Transverse colon (tissue), 4 donors: ENCODE data around the gene RGPD4. TPM values are rescaled to one million over a fixed set of nuclear protein-coding genes. Genes with fewer than 3 reads are reported as not detected.
"Not testable (repeated sequence)": the region's sequence is repeated elsewhere in the genome, so short reads cannot be mapped to it uniquely, and the experiment has no call there.

Source experiments
- DNase-seq: peaks from one replicate; pipeline ENCODE4 v3.0.0-alpha.2; 2019
- H3K27ac ChIP-seq, 4 donors: fragments of 200-600 bp; sonication (generic); 2 replicates each; pipeline ENCODE4 v1.5.1; 2016 to 2018; ENCODE audit warnings: inconsistent platforms in 4 of 4
- H3K27me3 ChIP-seq: fragments of 200-600 bp; sonication (generic); 2 replicates; pipeline ENCODE4 v1.5.1; 2017; ENCODE audit warnings: inconsistent platforms
- H3K36me3 ChIP-seq, 4 donors: fragments of 200-600 bp; sonication (generic); 2 replicates each; pipeline ENCODE4 v1.5.1; 2017 to 2019; ENCODE audit warnings: inconsistent platforms in 4 of 4
- H3K4me1 ChIP-seq, 4 donors: fragments of 200-600 bp; sonication (generic); 2 replicates each; pipeline ENCODE4 v1.5.1; 2017 to 2020; ENCODE audit warnings: inconsistent platforms in 4 of 4
- H3K4me3 ChIP-seq, 4 donors: fragments of 200-600 bp; sonication (generic); 1 replicate in 1 of 4; 2 replicates in 3 of 4; pipeline versions ENCODE4 v1.5.1 to v1.6.1; 2017 to 2019; ENCODE audit warnings: inconsistent platforms in 4 of 4
- H3K9me3 ChIP-seq, 2 donors: fragments of 200-600 bp; sonication (generic); 2 replicates each; pipeline ENCODE4 v1.5.1; 2017 to 2019; ENCODE audit warnings: inconsistent platforms in 2 of 2
- CTCF ChIP-seq, 5 experiments: fragments of 200-600 bp in 3 of 5; fragments of 450-650 bp in 2 of 5; sonication (generic) in 3 of 5; IDR thresholded peaks; 1 replicate in 2 of 5; 2 replicates in 3 of 5; pipeline ENCODE4 v1.5.1; 2016 to 2017; ENCODE audit warnings: antibody characterized with exemption in 5 of 5, inconsistent platforms in 3 of 5, mild to moderate bottlenecking in 2 of 5, moderate library complexity in 1 of 5
- EP300 ChIP-seq: sonication (generic); formaldehyde crosslinking; IDR thresholded peaks from one replicate; pipeline ENCODE4 v1.6.1; 2017; ENCODE audit warnings: antibody characterized with exemption, low read depth
- POLR2A ChIP-seq: fragments of 450-650 bp; IDR thresholded peaks from one replicate; pipeline ENCODE4 v1.6.1; 2016; ENCODE audit warnings: antibody characterized with exemption, mild to moderate bottlenecking, moderate library complexity
- POLR2AphosphoS5 ChIP-seq, 3 donors: sonication (generic); formaldehyde crosslinking; IDR thresholded peaks; one replicate each; pipeline ENCODE4 v1.6.1; 2016; ENCODE audit warnings: antibody characterized with exemption in 3 of 3
- WGBS, 2 donors: methylation state at CpG; one replicate each; pipeline ENCODE4 v1.1.5; 2018; ENCODE audit warnings: low coverage in 1 of 2; 5-methylcytosine and 5-hydroxymethylcytosine counted together
- in situ Hi-C, 4 donors: fragments of 200-750 bp; cut with MboI; loops; one replicate each; pipeline versions ENCODE4 v1.15.0 to v1.15.1; 2017; ENCODE audit warnings: low sequenced_read_pairs in 3 of 4, low pct_ligation_motif_present in 1 of 4, low pct_unique_long_range_greater_than_20kb in 1 of 4
- intact Hi-C: fragments of 100-400 bp; cut with DNase I; formaldehyde crosslinking; loops from one replicate; pipeline ENCODE4 v1.15.1; 2023; ENCODE audit warnings: low total_unique reads
- total RNA-seq, 4 donors: library from RNA; depleted of rRNA; stranded (reverse); fragments of >200 nt; gene quantifications; one replicate each; pipeline ENCODE4 v1.1.0, GENCODE V29; 2016

RGPD4 gene
- total RNA-seq, 4 donors from 2014 or later = not detected

DNA sequence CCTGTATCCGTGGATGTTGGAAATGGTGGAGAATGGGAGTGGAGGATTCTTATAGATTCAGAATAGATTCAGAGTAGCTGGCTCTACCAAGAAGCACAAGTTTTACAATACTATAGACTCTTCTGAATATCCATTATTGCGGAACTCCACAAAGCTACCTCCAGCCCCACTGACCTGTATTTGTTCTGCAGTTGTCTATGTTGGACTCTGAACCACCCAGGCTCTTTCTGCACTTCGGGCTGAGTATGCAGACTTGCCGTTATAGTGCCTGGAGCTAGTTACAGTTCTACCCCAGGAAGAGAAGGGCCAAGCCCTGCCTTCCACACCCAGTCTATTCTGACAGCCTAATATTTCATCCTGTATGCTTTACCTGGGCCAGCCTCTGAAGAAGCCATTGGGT is 4.4 kb upstream of the RGPD4 start:
- Histone ChIP-seq H3K27ac (no peak overlapping the region), H3K36me3 (no peaks in the 10 kb centered on the region), H3K4me3 (no peak overlapping the region), H3K9me3 (no peaks in the 10 kb centered on the region), H3K27me3 (no peaks in the 10 kb centered on the region), H3K4me1 (no peaks in the 10 kb centered on the region)
- in situ Hi-C loops (loop anchor here in 1 of 4 donors (25.0 kb wide), 1 partner anchor 115 kb away; no protein-coding TSS in a partner anchor), intact Hi-C loops (no loop called here)
- TF ChIP-seq CTCF (IDR thresholded peaks at IDR 0.05) (no peak), EP300 (no peak), POLR2A (no peak), POLR2AphosphoS5 (IDR thresholded peaks at IDR 0.05) (no peak)
- 69% methylated on average over 4 of the region's 4 CpGs; no CpG with 5 or more reads in 1 of the 2 donors for WGBS, 2 donors
- DNase-seq = no peak

DNA sequence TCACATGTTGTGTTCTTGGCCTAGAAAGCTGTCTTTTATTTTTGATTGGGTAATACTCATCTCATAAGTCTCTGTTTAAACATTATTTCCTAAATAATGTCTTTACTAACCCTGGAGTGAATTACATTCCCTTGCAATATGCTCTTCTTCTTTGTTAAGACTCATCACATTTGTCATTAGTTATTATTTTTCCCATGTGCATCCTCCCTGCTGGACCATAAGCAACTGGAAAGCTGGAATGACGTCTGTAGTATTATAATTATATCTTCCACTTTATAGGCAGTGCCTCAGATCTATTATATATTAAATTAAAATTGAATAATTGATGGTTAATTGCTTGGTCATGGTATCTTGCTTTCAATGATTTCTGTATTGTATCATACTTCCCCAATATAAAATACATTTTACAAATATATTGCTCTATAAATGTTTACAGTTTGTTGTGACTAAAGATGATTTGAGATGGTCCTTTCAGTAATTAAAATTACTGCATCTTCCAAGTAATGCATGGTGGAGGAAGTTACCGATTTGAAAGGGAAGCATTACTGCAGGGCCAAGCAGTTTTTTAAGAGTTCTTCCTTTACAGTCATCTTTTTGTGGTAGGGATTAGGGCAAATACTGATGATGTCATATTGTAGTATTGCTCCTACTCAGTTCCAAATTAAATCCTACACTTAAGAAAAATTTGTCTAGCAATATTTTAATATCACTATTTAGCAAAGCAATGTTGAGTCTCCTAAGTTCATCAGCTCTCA is 2.1 kb upstream of the RGPD4 start:
- H3K27ac ChIP-seq = no peak overlapping the region
- WGBS, 2 donors = 63 to 69% methylated on average over 2 of the region's 2 CpGs
- H3K27me3 ChIP-seq = no peaks in the 10 kb centered on the region
- TF ChIP-seq CTCF (IDR thresholded peaks at IDR 0.05) (no peak), EP300 (no peak)
- H3K9me3 ChIP-seq = no peaks in the 10 kb centered on the region
- no peaks in the 10 kb centered on the region for H3K4me1 ChIP-seq
- no peak for DNase-seq
- H3K36me3 ChIP-seq = no peaks in the 10 kb centered on the region
- in situ Hi-C loops (loop anchor here in 1 of 4 donors (25.0 kb wide), 1 partner anchor 113 kb away; no protein-coding TSS in a partner anchor), intact Hi-C loops (no loop called here)
- H3K4me3 ChIP-seq = no peak overlapping the region

DNA sequence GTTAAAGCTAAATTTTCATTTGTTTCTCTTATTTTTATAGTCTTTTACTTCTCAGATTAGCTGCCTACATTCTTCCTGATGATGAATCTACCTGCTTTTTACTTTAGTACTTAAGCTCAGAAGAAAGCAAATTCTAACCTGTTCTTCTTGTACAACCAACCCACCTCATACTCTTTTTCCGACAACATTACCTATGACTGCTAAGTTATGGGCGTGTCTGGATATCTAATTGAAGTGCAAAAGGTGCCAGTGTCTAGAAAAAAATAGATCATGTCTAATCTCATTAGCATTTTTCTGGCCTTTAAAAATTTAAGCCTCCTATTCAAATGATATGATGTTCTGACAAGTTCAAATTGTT is 1.5 kb upstream of the RGPD4 start:
- Histone ChIP-seq H3K9me3 (no peaks in the 10 kb centered on the region), H3K36me3 (no peaks in the 10 kb centered on the region), H3K27ac (no peak overlapping the region), H3K4me3 (no peak overlapping the region), H3K4me1 (no peaks in the 10 kb centered on the region), H3K27me3 (no peaks in the 10 kb centered on the region)
- intact Hi-C loops (no loop called here), in situ Hi-C loops (no loop called here)
- DNase-seq = no peak
- 88 to 96% methylated on average over 2 of the region's 2 CpGs for WGBS, 2 donors
- TF ChIP-seq POLR2AphosphoS5 (IDR thresholded peaks at IDR 0.05) (no peak), CTCF (IDR thresholded peaks at IDR 0.05) (no peak), POLR2A (no peak), EP300 (no peak)

DNA sequence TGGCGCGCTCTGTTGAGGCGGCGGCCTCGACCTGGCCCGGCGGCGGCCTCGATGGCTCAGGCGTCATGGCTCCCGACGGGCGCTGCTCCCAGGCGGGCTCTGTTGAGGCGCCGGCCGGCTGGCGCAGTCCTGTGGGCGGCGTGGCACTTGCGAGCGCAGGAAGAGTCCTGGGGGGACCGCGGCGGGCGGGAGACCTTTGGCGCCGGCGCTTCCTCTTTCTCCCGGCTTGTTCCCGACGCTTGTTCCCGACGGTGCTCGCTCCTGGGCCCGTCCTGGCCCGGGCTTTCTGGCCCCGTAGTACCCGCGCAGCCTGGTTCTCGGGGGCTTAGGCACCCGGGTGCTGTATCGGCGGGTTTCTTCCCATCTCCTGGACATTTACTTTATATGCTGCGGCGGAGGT is 2.8 kb downstream of the RGPD4 start:
- H3K36me3 ChIP-seq, H3K27ac ChIP-seq, in situ Hi-C loops, H3K9me3 ChIP-seq, H3K27me3 ChIP-seq, H3K4me3 ChIP-seq, H3K4me1 ChIP-seq, DNase-seq, intact Hi-C loops: not testable (repeated sequence)
- WGBS, 2 donors = 95% methylated on average over 37 of the region's 46 CpGs; no CpG with 5 or more reads in 1 of the 2 donors

- intact Hi-C loops, DNase-seq, in situ Hi-C loops, H3K4me3 ChIP-seq, H3K4me1 ChIP-seq, H3K36me3 ChIP-seq, H3K27me3 ChIP-seq, H3K9me3 ChIP-seq, H3K27ac ChIP-seq: not testable (repeated sequence)
- 94 to 96% methylated on average over 2 of the region's 2 CpGs for WGBS, 2 donors
Observed at GRCh38 chr2:107833152-107833551, 6.5 kb downstream of the RGPD4 start.

DNA sequence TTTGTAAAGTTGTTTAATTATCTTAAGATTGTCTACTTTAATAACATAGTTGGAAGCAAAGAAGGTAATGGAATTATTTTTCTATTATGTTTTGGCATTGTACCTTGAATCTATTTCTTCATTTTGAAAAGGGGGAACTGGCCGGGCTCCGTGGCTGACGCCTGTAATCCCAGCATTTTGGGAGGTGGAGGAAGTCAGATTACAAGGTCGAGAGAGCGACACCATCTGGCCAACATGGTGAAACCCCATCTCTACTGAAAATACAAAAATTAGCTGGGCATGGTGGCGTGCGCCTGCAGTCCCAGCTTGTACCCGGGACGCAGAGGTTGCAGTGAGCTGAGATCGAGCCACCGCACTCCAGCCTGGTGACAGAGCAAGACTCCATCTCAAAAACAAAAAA is 6.9 kb downstream of the RGPD4 start:
- H3K4me3 ChIP-seq, in situ Hi-C loops, DNase-seq, H3K36me3 ChIP-seq, H3K27ac ChIP-seq, H3K27me3 ChIP-seq, H3K9me3 ChIP-seq, H3K4me1 ChIP-seq, intact Hi-C loops: not testable (repeated sequence)
- 55% methylated on average over 11 of the region's 11 CpGs; no CpG with 5 or more reads in 1 of the 2 donors for WGBS, 2 donors
